CD4-positive, alpha-beta T cell treated with Interferon gamma for 1 hour (primary cell): Measurements from ENCODE around the gene KIAA1549.
"Not testable (repeated sequence)": the region's sequence is repeated elsewhere in the genome, so short reads cannot be mapped to it uniquely, and the experiment has no call there.

Experiments used
- DNase-seq: peaks from one replicate; pipeline ENCODE4 v3.0.0-alpha.2; 2020

KIAA1549 gene

GRCh38 chr7:138981332-138982203, at the start of gene KIAA1549:
KIAA1549 (minus strand) TSS chr7:138981389; CDS start chr7:138981269, 120 bp downstream.
- peak; percentile 54 for DNase-seq

DNA sequence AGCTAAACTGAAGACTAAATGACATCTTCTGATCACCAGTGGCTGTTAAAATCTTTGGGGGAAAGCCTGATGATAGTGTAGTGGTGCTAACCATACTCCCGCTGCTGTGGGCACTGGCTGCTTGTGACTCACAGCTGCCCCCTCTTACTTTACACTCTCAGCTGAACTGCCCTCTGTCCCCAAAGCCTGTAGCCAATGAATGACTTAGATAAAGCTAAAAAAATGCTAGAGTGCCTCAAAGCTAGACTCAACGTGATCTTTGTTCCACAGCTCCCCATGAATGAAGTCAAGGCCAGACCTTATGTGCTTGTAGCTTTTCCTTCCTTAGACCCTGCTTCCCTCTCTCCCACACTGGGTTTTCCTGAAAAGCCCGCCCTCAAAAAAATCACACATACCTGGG, 48.2 kb upstream of the KIAA1549 start:
- DNase-seq: no peak

GRCh38 chr7:139026551-139026950, 45.4 kb upstream of the KIAA1549 start:
- DNase-seq: no peak

GRCh38 chr7:139025861-139026260, 44.7 kb upstream of the KIAA1549 start:
- not testable (repeated sequence) for DNase-seq

DNA sequence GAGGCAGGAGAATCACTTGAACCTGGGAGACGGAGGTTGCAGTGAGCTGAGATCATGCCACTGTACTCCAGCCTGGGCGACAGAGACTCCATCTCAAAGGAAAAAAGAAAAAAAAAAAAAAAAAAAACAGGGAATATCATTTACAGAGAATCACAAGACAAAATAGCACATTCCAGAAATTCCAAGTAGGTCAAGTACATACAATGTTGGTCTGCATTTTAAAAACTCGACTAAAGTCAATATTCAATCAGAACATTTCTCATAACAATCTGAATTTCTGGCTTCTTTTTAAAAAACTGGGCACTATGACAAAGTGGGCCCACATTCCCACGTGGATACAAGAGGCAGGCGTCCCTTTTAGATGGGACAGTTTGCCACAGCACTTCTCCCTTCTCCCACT, 41.9 kb upstream of the KIAA1549 start:
- DNase-seq: no peak

DNA sequence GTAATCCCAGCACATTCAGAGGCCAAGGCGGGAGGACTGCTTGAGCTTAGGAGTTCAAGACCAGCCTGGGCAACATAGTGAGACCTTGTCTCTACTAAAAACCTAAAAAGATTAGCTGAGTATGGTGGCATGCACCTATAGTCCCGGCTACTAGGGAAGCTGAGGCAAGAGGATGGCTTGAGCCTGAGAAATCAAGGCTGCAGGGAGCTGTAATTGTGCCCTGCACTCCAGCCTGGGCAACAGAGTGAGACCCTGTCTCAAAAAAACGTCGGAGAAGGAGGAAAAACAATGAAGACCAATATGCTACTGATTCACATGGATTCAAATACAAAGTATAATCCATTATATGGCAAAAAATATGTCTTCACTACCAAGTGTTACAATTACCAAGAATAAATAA, 41.1 kb upstream of the KIAA1549 start:
- DNase-seq: no peak

DNA sequence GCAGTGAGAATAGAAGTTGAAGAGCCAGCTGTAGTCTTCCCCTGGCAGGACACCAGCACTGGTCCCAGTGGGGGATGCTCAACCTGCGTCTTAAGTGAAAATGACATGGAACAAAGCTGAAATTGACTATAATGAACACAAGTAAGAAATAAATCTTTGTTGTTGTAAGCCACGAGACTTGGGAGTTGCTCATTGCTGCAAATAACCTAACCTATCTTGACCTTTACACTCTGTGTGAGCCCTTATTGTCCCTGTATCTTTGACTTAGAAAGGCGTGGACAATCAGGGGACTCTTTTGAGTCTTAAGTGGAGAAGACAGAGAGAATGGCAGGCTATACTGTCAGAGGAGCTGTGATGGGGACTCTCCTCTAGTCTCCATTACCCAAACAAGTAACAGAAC, 37.7 kb upstream of the KIAA1549 start:
- no peak for DNase-seq

- DNase-seq: peak; percentile 52
Measured at GRCh38 chr7:139016931-139017511, 35.8 kb upstream of the KIAA1549 start.

DNA sequence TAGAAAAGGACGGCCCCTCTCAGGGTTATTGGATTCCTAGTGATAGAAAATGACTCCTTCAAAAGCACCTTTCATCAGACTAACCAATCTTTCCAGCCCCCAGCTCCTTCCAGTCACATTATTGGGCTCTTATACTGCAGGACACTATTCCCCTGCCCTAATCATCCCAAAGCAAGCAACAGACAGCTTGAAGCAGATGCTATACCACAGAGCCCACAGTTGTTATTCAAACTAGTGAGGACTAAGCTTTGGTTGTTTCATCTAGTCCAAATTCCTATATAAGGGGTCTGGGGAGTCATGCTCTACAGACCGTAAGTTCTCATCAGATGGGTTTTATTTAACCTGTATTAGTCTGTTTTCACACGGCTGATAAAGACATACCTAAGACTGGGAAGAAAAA, 30.2 kb upstream of the KIAA1549 start:
- DNase-seq: no peak

- no peak for DNase-seq
Measured at GRCh38 chr7:139004321-139005090, 23.3 kb upstream of the KIAA1549 start.

DNA sequence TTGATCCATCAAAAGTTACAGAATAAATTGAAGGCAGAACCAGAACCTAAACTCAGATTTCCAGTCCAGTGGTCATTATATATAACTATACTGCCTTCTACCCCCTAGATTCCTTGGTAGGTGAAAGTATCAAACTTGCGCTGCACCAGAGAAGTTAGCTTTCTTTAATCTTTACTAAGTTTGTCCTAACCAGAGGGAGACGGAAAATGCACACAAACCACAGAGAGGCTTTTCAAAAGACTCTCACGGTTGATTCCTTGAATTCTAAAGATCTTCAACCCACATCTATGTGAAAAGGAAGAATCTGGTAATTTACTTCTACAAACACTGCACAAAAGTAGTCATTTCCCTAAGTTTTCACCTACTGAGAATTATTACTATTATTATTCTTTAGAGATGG, 18.2 kb upstream of the KIAA1549 start:
- no peak for DNase-seq

DNA sequence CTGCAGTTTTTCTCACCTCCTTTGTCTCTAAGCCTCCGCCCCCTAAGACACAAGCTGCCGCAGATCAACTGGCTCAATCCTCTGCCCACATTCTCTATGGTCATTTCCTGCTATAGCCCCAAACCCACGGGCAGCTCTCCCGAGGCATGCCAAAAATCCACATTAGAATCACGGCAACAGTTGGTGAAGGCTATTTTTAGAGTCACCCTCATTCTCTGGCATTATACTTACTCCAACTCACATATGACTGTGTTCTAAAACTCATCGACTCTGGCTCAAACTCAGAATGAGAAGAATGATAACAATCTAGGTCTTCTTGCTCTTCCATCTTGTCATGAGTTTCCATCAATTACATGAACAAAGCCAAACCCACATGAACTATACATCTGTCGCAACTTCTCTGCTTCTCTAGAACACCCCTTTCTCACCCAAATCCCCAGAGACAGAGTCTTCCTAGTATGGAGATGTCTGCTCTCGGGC, 10.9 kb upstream of the KIAA1549 start:
- no peak for DNase-seq

DNA sequence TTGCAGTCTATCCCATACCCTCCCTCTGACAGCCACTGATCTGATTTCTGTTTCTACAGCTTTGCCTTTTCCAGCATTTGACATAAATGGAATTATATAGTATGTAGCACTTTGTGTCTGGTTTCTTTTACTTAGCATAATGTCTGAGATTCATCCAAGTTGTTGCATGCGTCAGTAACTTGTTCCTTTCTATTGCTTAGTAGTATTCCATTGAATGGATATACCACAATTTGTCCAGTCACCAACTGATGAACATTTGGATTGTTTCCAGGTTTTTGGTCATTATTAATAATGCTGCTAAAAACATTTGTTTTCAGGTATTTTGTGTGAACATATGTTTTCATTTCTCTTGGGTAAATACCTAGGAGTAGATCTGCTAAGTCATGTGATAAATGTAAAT, 6.5 kb upstream of the KIAA1549 start:
- DNase-seq: no peak

GRCh38 chr7:138982204-138982623, 1.0 kb upstream of the KIAA1549 start:
- no peak for DNase-seq

- no peak for DNase-seq
Measured at GRCh38 chr7:138980563-138981291, 462 bp downstream of the KIAA1549 start.

DNA sequence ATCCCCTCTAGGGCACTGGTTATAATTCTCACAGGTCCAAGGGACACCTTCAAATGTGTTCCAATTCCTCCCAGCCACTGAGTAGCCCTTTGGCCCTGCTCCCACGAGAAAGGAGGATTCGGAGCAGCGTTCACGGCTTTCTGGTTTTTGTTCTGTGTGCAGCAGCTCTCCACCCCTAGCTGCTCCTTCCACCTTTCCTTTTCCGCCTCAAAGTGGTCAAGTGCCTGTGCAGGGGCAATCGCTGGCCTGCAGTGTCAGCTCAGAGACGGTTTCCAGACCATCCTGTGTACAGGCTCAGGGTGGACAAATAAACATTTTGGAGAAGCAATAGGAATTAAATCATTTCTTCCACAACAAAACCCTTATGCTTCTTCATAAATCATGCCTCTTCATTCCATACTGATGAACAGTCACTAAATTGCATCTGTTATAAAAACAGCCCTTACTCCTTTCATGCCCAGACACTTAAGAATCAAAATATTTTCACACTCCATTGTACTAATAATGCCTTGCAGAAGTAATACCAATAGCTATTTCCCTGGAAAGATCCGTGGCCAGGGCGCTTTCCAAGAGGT, 1.1 kb downstream of the KIAA1549 start:
- DNase-seq: no peak

GRCh38 chr7:138979226-138979979, 1.8 kb downstream of the KIAA1549 start:
- DNase-seq: no peak

DNA sequence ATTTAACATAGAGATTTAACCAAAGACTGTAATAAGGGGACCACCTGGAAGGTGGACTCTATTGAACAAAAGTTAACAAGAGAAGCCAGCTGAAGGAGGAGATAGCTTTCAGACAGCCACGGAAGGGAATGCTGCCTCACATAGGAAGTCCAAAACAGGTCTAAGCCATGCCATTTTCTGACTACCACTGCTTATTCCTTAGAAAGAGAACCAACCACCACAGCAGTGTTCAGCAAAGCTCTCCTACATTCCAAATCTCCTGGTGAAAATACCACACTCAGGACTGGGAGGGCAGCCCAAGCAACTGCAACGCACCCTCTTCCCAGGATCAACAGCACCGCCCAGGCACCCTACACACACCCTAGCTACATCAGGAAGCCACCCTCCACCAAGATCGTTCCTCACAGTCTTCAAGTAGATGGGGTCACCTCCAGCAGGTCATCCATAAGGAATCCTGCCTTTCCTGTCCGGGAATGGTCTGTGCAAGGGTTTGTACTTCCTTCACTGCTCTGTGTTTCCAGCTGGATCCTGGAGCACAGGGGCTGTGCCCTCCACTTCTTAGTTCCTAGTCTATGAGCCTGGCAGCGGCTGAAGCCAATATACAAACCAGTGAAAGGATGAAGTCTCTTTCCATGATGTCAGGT, 2.5 kb downstream of the KIAA1549 start:
- DNase-seq: no peak

DNA sequence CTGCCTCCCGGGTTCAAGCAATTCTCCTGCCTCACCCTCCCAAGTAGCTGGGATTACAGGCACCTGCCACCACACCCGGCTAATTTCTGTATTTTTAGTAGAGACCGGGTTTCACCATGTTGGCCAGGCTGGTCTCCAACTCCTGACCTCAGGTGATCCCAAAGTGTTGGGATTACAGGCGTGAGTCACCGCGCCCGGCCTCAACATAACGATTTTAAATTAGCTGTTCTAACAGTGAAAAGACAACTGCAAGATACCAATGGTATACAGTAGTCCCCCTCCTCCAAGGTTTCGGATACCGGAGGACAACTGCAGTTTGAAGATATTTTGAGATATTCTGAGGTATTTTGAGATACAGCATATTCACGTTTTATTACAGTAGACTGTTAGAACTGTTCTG, 5.0 kb downstream of the KIAA1549 start:
- not testable (repeated sequence) for DNase-seq

DNA sequence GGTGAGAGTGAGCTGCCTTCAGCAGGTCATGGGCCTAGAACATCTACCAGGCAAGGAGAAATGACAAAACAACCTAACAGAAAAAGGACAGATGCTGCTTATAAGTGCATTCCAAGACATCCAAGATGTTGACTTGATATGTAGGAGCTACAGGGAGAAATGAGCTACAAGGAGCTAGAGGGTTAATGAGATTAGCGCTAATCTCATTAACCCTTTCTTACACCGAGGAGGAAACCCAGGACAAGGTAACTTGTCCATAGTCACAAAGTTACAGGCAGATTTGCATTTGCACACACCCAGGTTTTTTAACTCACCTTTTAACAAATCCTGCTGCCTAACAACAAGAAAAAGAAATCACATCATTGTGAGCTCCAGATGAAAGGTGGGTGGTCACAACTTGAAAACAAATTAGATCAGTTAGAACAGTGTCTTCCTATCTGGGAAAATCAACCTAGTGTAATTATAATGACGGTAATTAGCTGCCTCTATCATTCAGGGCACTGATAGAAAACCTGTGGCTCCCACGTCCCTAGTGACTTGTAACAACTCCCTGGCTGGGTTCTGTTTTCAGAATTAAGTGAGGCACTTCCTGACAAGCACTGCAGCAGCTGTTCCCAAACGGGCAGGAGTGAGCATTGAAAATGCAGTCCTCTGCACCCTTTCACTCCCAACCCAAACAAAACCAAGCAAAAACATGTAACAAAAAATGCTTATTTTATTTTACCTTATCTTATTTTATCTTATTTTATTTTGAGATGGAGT, 5.7 kb downstream of the KIAA1549 start:
- DNase-seq: no peak
